ENCODE results near the gene LRRC8C. TPM values are rescaled to one million over a fixed set of nuclear protein-coding genes. Genes with fewer than 3 reads are reported as not detected.
A peak's percentile ranks its signal among the peaks of the same experiment; 100 is the strongest.

LRRC8C gene
- total RNA-seq, 1 donor from 2014 or later, result 7.7 TPM

DNA sequence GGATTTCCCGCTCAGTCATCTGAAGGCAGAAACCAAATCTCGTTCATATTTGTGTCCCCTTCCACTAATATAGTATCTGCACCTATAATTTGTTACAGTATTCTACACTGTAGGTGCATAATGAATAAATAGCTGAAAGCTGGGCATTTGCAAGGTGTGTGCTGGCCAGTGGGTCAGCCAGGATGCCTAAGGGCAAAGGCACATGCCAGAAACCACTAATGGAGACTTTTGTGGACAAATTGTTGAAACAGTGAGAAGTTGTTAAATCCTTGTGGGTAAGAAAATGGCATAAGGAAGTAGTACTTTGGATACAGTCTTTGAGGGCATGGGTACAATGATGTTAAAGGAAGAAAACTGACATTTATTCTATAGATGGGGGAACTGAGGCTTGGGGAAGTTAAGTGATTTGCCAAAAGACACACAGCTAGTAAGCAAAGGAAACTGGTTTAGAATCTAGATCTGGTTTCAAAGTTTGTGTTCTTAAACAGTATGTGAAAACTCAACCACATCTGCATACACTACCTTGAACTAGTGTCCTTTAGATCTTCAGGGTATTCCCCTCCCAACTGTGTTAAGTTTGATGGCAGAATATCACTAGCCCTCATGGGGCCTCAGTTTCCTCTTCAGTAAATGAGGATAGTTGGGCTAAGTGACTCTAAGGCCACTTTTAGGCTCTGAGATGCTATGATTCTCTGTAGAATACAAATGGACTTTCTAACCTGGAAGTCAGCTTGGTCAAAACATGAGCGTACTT, 26.5 kb upstream of the LRRC8C start:
- intact Hi-C loops (cut with DNase I), result no loop called here
- DNase-seq (ENCODE audit: missing footprints), result no peak
- no peak for ATAC-seq

DNA sequence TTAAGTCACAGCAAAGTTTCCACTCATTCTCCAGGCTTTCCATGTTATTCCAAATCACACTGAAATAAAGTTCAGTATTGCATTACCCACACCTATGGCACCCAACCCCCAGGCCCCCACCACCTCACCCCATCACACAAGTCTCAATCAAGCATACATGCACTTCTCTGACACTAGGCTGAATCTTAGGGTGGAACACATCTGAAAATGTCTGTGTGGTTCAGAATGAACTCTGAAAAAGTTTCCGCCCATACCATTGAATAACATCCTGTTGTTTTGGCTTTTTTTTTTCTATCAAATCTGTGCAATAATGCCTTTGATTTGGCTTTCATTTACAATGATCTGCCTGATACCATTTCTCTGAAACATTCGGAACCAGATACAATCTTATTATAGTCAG, 25.8 kb upstream of the LRRC8C start:
- ATAC-seq (no peak), DNase-seq (ENCODE audit: missing footprints) (no peak)
- intact Hi-C loops (cut with DNase I), result no loop called here

GRCh38 chr1:89607586-89608318, 25.2 kb upstream of the LRRC8C start:
- DNase-seq (ENCODE audit: missing footprints) (no peak), ATAC-seq (peak; percentile 29)
- intact Hi-C loops (cut with DNase I), result no loop called here

DNA sequence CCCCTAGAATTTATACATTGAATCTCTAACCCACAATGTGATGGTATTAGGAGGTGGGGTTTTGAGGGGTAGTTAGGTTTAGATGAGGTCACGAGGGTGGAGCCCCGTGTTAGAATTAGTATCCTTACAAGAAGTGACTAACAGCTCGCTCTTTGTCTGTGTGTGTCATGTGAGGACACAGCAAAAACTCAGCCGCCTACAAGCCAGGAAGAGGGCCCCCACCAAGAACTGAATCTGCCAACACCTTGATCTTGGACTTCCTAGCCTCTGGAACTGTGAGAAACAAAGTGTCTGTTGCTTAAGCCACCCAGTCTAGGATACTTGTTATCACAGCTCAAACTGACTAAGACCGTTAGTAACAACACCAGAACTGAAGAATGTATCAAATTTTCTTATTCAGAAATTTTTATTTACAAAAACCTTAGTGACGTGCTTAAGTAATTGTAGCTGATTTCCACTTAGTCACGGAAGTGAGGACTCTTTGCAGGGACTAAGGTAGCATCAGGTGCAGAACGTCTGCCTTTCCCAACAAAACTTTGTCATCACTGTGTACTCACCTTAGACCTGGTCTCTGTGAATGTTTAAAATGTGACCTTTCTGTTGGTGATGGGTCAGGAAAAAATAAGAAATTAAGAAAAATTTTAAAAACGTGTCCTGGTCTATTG, 24.5 kb upstream of the LRRC8C start:
- DNase-seq (ENCODE audit: missing footprints), result no peak
- intact Hi-C loops (cut with DNase I), result no loop called here
- peak; percentile 65 for ATAC-seq

GRCh38 chr1:89608984-89609725, 23.8 kb upstream of the LRRC8C start:
- DNase-seq (ENCODE audit: missing footprints) (no peak), ATAC-seq (no peak)
- intact Hi-C loops (cut with DNase I), result no loop called here

DNA sequence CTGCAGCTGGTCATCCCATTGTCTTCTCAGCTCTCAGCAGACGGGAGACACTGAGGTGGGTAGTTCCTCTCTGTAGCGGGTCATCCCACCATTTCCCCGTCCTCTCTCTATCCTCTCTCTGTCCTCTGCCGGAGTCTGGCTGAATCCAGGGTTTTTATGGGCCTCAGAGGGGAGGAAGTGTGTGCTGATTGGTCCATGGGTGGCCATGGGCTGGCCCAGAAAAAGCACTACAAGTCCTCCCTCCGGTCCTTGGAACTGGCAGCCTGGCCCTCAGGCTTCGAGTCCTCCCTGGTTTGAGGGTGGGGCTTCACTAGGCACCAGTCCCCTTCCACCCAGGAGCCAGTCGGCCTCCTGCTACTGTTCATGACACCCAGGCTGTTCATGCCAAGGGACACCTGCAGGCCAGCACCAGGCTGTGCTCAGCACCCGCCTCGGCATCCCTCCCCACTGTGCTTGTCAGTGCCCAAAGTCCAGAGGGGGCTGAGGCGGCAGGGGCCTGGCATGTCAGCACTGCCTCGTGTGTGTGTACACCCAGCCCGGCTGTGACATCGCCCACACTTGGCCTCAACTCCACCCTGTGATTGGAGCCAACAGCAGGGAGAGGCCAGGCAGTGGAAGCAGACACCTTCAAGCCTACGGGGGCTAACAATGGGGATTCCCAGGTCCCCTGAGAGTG, 23.0 kb upstream of the LRRC8C start:
- DNase-seq (ENCODE audit: missing footprints) (no peak), ATAC-seq (peak; percentile 31)
- intact Hi-C loops (cut with DNase I), result no loop called here

- ATAC-seq (no peak), DNase-seq (ENCODE audit: missing footprints) (no peak)
- intact Hi-C loops (cut with DNase I), result no loop called here
These were observed 22.4 kb upstream of the LRRC8C start for GRCh38 chr1:89610457-89611011.

GRCh38 chr1:89611721-89612120, 21.2 kb upstream of the LRRC8C start:
- intact Hi-C loops (cut with DNase I), result no loop called here
- ATAC-seq (no peak), DNase-seq (ENCODE audit: missing footprints) (no peak)

DNA sequence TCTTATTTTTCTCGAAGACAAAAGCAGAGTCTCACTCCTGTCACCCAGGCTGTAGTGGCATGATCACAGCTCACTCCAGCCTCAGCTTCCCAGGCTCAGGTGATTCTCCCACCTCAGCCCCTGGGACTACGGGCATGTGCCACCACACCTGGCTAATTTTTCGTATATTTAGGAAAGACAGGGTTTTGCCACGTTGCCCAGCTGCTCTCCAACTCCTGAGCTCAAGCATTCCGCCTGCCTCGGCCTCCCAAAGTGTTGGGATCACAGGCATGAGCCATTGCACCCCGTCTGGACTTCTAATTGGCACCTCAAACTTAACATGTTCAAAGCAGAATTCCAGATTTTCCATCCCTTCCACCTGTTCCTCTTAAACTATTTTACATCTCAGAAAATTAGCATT, 19.0 kb upstream of the LRRC8C start:
- intact Hi-C loops (cut with DNase I), result loop anchor here (2.0 kb wide), 1 partner anchor 19 kb away; the partner anchor contains the start of gene LRRC8C
- DNase-seq (ENCODE audit: missing footprints) (no peak), ATAC-seq (no peak)

- ATAC-seq (peak; percentile 51), DNase-seq (ENCODE audit: missing footprints) (no peak)
These were observed 17.0 kb upstream of the LRRC8C start for GRCh38 chr1:89615676-89616598.

DNA sequence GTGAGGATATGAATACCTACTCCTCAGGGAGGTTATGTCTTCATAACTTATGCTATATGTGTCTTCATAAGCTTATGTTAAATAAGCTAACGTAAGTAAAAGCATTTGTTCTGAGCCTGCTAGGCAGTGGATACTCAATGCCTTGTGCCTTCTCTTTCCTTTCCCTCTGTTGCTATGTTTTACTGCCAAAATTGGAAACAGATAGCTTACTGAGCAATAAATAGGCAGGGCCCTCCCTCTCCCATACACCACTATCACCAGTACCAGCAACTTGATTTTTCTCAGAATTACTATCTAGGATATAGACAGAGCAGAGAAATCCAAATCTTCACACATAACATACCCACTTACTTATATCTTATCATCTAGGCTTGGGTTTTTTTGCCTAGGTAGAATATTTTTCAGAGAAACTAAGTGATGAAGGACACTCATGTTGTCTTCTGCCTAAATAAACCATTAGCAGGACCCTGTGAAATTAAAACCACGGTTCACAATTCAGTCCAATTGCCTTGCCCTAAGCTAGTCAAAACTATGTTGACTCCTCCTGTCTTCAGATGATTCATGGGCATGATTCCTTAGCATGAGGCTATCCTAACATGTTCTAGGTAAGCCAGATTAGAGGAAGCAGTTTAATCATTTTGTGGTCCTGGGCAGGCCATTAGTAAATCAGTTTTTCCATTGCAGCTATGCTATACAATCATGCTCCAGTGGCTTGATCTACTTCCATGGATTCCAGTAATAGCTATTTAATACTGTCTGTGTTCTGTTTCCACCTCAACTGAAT, 15.9 kb upstream of the LRRC8C start:
- intact Hi-C loops (cut with DNase I), result no loop called here
- ATAC-seq (peak; percentile 66), DNase-seq (ENCODE audit: missing footprints) (no peak)

More at GRCh38 chr1:89615676-89616598, 17.0 kb upstream of the LRRC8C start:
- intact Hi-C loops (cut with DNase I), result loop anchor here (2.0 kb wide), 1 partner anchor 17 kb away; the partner anchor contains the start of gene LRRC8C

GRCh38 chr1:89620664-89621063, 12.3 kb upstream of the LRRC8C start:
- intact Hi-C loops (cut with DNase I), result no loop called here
- DNase-seq (ENCODE audit: missing footprints) (no peak), ATAC-seq (no peak)

DNA sequence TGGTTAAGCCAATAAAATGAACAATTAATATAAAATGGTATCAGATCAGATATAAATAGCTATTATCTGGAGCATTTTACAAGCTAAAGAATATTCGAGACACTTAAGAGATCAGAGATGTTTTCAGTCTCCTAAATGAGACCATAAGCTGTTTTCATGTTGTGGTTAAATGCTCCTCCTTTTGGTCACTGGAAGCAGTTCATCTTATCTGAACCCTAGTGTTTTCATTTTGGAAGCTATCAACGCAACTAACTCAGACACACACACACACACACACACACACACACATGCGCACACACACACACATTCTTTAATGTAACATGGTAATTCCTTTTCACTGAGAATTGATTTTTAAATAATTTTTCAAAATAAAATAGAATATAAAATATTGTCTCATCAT, 10.0 kb upstream of the LRRC8C start:
- ATAC-seq, result no peak
- intact Hi-C loops (cut with DNase I), result no loop called here
- no peak for DNase-seq (ENCODE audit: missing footprints)

- intact Hi-C loops (cut with DNase I), result no loop called here
- ATAC-seq (no peak), DNase-seq (ENCODE audit: missing footprints) (no peak)
These were observed 8.6 kb upstream of the LRRC8C start for GRCh38 chr1:89624314-89624713.

GRCh38 chr1:89624715-89625323, 8.1 kb upstream of the LRRC8C start:
- intact Hi-C loops (cut with DNase I), result no loop called here

GRCh38 chr1:89627596-89627962, 5.3 kb upstream of the LRRC8C start:
- intact Hi-C loops (cut with DNase I), result no loop called here
- ATAC-seq, result no peak

More at GRCh38 chr1:89624715-89625323, 8.1 kb upstream of the LRRC8C start:
- DNase-seq (ENCODE audit: missing footprints) (no peak), ATAC-seq (no peak)

More at GRCh38 chr1:89627596-89627962, 5.3 kb upstream of the LRRC8C start:
- no peak for DNase-seq (ENCODE audit: missing footprints)
